A673 (cell line): ENCODE measurements around the gene NFATC1. TPM values are rescaled to one million over a fixed set of nuclear protein-coding genes. Genes with fewer than 3 reads are reported as not detected.

Experiments used
- BruUV-seq: library from RNA; stranded (reverse); fragments of 400-500 nt; replicated peaks from 2 replicates; lab custom pipeline; 2021; lab: Mats Ljungman, UMichigan
- CTCF ChIA-PET: fragments of 300-600 bp; sonication (Branson Sonifier 250); formaldehyde crosslinking; loops from one replicate; lab custom pipeline; 2022; ENCODE audit warnings: antibody characterized with exemption; lab: Charles Lee
- POLR2A ChIA-PET: fragments of 300-600 bp; sonication (Branson Sonifier 250); formaldehyde crosslinking; loops from one replicate; lab custom pipeline; 2022; ENCODE audit warnings: antibody characterized with exemption; ENCODE audit not compliant: low non-redundant PET; lab: Charles Lee
- DNase-seq: peaks from one replicate; pipeline ENCODE4 v3.0.0-alpha.2; 2015; ENCODE audit warnings: low spot score
- H3K27ac ChIP-seq: fragments of 200-600 bp; sonication (generic); 2 replicates; pipeline ENCODE4 v1.5.1; 2016; ENCODE audit warnings: mixed run types, low read depth, mild to moderate bottlenecking, mixed read lengths, antibody characterized with exemption, low read length; ENCODE audit not compliant: poor library complexity, severe bottlenecking
- H3K27me3 ChIP-seq: fragments of 200-600 bp; sonication (generic); replicated peaks from 2 replicates; pipeline ENCODE4 v1.6.1; 2017; ENCODE audit warnings: mixed run types, low read depth, mild to moderate bottlenecking, mixed read lengths, antibody characterized with exemption, low read length; ENCODE audit not compliant: insufficient read depth, poor library complexity
- H3K36me3 ChIP-seq: fragments of 200-600 bp; sonication (generic); 2 replicates; pipeline ENCODE4 v1.6.1; 2016; ENCODE audit warnings: mixed run types, mild to moderate bottlenecking, mixed read lengths, antibody characterized with exemption, low read length; ENCODE audit not compliant: insufficient read depth, poor library complexity, severe bottlenecking
- H3K4me1 ChIP-seq: fragments of 200-600 bp; sonication (generic); 2 replicates; pipeline ENCODE4 v1.6.1; 2017; ENCODE audit warnings: mixed run types, mild to moderate bottlenecking, mixed read lengths, antibody characterized with exemption, low read length; ENCODE audit not compliant: insufficient read depth, poor library complexity, severe bottlenecking
- H3K4me3 ChIP-seq: fragments of 200-600 bp; sonication (generic); 2 replicates; pipeline ENCODE4 v1.5.1; 2016; ENCODE audit warnings: low read depth, mixed run types, mild to moderate bottlenecking, mixed read lengths, low read length; ENCODE audit not compliant: poor library complexity, severe bottlenecking
- H3K9me3 ChIP-seq: fragments of 200-600 bp; sonication (generic); 2 replicates; pipeline ENCODE4 v1.6.1; 2016; ENCODE audit warnings: mixed run types, low read depth, mild to moderate bottlenecking, mixed read lengths, antibody characterized with exemption, low read length; ENCODE audit not compliant: poor library complexity, severe bottlenecking
- EZH2 ChIP-seq: fragments of 200-600 bp; sonication (generic); IDR thresholded peaks from 2 replicates; pipeline ENCODE4 v1.6.1; 2017; ENCODE audit warnings: borderline replicate concordance, low read depth, mild to moderate bottlenecking, mixed read lengths, antibody characterized with exemption, low read length; ENCODE audit not compliant: poor library complexity, severe bottlenecking
- intact Hi-C: fragments of 100-400 bp; cut with micrococcal nuclease; formaldehyde crosslinking; loops from one replicate; pipeline ENCODE4 v1.10.0; 2022; ENCODE audit not compliant: unreplicated experiment
- total RNA-seq: library from RNA; stranded (reverse); gene quantifications from 2 replicates; pipeline ENCODE4 v1.2.3, GENCODE V29; 2021
- TF ChIP-seq, protein P1 (sequence below): fragments of 300-800, 200-600 bp; sonication (generic); conservative IDR thresholded peaks from 2 replicates; pipeline ENCODE4 v1.5.1; 2017; ENCODE audit warnings: low read depth, mild to moderate bottlenecking, antibody characterized with exemption, low read length, moderate library complexity, mixed read lengths

Gene NFATC1
- total RNA-seq, 1 experiment from 2014 or later = 10.4 TPM

DNA sequence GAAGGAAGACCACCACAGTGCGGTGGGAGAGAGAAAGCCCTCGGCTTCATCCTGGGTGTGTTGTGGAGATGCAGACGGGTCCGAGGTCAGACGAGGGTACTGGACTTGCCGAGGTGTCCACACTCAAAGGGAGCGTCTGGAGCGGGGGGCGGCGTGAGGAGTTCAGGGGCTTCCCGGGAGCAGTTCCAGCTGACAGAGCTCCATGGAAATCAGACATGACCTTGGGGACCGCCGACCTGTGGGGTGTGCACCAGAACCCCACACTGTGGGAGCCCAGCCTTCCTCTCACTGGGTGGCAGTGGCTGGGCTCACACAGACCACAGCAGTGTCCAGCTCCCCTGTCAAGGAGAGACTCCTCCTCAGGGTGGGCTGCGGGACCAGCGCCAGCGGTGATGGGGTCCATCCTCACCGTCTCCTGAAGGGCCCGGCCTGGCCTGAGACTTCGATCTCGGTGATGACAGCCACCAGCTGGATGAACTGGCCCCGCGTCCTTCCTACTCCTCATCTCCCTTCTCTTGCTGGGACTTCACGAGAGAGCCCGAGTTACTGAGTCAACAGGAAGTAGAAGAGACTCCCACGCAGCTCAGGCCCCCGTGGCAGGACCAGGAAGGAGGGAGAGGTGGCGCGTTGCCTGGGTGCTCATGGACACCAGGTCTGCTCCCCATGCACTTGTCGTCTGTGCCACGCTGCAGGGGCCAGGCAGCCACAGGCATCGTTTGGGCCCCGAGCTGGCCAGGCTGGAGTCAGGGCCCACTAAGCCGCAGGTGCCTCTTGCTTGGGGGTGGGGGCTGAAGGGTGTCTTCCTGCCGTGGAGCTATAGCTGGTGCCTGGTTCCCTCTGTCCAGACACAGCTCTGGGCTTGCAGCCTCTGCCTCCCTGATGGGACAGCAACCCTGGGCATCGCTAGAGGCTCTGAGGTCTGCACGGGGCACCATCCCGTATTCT, 182.0 kb downstream of the NFATC1 start:
- Histone ChIP-seq H3K27ac (no peak overlapping the region), H3K27me3 (no peaks in the 10 kb centered on the region), H3K4me1 (no peaks in the 10 kb centered on the region), H3K9me3 (peaks cover 2% of the 10 kb centered on the region), H3K36me3 (no peaks in the 10 kb centered on the region), H3K4me3 (no peak overlapping the region)
- intact Hi-C loops = no loop called here
- ChIA-PET CTCF (no interaction called here), POLR2A (no interaction called here)
- peak; percentile 13 for DNase-seq
- BruUV-seq = no TSS peak
- TF ChIP-seq EZH2 = no peak
- TF ChIP-seq, protein P1, sequence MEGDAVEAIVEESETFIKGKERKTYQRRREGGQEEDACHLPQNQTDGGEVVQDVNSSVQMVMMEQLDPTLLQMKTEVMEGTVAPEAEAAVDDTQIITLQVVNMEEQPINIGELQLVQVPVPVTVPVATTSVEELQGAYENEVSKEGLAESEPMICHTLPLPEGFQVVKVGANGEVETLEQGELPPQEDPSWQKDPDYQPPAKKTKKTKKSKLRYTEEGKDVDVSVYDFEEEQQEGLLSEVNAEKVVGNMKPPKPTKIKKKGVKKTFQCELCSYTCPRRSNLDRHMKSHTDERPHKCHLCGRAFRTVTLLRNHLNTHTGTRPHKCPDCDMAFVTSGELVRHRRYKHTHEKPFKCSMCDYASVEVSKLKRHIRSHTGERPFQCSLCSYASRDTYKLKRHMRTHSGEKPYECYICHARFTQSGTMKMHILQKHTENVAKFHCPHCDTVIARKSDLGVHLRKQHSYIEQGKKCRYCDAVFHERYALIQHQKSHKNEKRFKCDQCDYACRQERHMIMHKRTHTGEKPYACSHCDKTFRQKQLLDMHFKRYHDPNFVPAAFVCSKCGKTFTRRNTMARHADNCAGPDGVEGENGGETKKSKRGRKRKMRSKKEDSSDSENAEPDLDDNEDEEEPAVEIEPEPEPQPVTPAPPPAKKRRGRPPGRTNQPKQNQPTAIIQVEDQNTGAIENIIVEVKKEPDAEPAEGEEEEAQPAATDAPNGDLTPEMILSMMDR = no peak

DNA sequence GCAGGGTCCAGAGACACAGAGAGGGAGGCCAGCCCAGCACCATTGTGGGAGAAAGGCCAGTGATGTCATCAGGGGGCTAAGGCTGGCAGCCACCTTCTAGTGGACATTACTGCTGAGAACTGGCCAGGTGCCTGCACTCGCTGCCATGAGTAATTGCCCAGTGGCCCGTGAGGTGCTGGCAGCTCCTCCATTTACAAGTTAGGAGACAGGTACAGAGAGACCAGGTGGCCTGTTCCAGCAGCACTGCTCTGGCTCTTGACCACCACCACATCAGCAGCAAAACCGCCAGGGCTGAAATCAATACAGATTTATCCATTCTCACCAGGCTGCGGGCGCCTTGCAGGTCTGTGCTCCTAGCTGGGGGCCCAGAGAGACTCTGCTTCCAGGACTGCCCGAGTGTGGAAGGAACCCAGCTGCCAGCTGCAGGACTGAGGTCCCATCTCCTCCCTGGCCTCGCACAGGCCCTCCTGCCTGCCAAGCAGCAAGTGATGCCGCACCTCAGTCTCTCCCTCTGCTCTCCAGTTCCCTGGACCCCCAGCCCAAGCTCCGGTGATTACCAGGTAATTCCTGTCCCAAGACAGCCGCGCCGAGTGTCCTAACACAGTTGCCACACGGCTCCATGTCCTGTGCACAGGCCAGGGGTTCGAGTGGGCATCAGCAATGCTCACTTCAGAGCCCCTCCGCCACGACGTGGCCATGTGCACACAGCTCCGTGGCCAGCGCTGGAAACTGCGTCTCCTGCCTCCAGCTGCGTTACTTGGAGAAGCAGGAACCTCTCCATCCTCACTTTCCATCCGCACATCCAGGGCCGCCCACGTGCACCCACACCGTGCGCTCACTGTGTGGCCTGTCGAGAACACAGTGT, 182.9 kb downstream of the NFATC1 start:
- intact Hi-C loops = no loop called here
- BruUV-seq = no TSS peak
- no peak overlapping the region for H3K27ac ChIP-seq
- no peaks in the 10 kb centered on the region for H3K36me3 ChIP-seq
- no peak for DNase-seq
- CTCF ChIA-PET = no interaction called here
- H3K4me3 ChIP-seq = no peak overlapping the region
- POLR2A ChIA-PET = no interaction called here
- no peak for TF ChIP-seq EZH2
- TF ChIP-seq, protein P1 = no peak
- H3K27me3 ChIP-seq = no peaks in the 10 kb centered on the region
- H3K4me1 ChIP-seq = no peaks in the 10 kb centered on the region
- H3K9me3 ChIP-seq = no peaks in the 10 kb centered on the region
